Mucosa of stomach (tissue), 1 donor: ENCODE data around the gene CISTR.

Experiments
- H3K27me3 ChIP-seq: one replicate; pipeline ENCODE4 v1.7.0; 2013; ENCODE audit warnings: mild to moderate bottlenecking, low read length; ENCODE audit not compliant: control insufficient read depth, insufficient read depth
- H3K36me3 ChIP-seq: one replicate; pipeline ENCODE4 v1.7.0; 2013; ENCODE audit warnings: low read length; ENCODE audit not compliant: control insufficient read depth, insufficient read depth
- H3K4me1 ChIP-seq: one replicate; pipeline ENCODE4 v1.7.0; 2013; ENCODE audit warnings: mild to moderate bottlenecking, low read length; ENCODE audit not compliant: control insufficient read depth, insufficient read depth
- H3K4me3 ChIP-seq: one replicate; pipeline ENCODE4 v1.7.0; 2013; ENCODE audit warnings: low read length
- H3K9ac ChIP-seq: one replicate; pipeline ENCODE4 v1.7.0; 2013; ENCODE audit warnings: mild to moderate bottlenecking, low read length, moderate library complexity
- H3K9me3 ChIP-seq: one replicate; pipeline ENCODE4 v1.7.0; 2013; ENCODE audit warnings: mild to moderate bottlenecking, low read length, moderate library complexity; ENCODE audit not compliant: control insufficient read depth
- donor health status: Pancreatic carcinoma.

Gene CISTR

DNA sequence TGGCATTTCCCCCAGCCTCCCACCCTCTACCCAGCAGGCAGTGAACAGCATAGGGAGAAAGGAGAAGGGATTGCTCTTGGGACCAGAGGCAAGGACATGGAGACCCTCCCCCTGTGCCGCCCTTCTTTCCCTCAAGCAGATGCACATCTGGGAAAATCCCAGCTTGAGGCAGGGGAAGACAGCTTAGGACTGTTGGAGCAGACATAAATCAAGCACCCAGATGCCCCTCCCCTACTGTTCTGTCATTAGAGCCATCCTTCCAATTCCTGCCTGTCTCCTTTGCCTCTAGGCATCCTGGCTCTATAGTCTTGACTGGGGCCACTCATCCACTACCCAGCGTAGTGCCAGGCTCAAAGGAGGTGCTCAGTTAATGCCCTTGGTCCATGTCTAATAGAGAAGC, 7.5 kb upstream of the CISTR start:
- Histone ChIP-seq H3K27me3 (peaks cover 75% of the 10 kb centered on the region), H3K4me1 (peaks cover 8% of the 10 kb centered on the region), H3K4me3 (no peak overlapping the region), H3K9me3 (no peaks in the 10 kb centered on the region), H3K36me3 (no peaks in the 10 kb centered on the region), H3K9ac (no peak overlapping the region)

DNA sequence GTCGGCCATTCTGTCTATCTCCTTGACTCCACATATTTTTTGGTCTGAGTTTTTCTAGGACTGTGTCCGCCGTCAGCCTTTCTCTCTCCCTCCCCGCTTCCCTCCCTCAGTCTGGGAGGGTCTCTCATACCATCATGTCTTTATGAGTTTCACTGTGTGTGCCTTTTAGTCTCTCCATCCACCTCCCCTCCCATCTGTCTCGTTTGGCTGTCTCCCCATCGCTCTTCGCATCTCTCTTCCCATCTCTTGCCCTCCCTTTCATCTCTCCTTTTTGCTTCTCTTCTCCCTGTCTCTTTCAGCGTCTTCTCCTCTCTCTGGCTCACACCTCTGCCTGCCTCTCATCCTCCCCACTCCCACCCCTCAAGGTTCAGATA, 6.9 kb upstream of the CISTR start:
- H3K4me3 ChIP-seq: no peak overlapping the region
- H3K36me3 ChIP-seq: no peaks in the 10 kb centered on the region
- no peaks in the 10 kb centered on the region for H3K9me3 ChIP-seq
- peaks cover 8% of the 10 kb centered on the region for H3K4me1 ChIP-seq
- no peak overlapping the region for H3K9ac ChIP-seq
- H3K27me3 ChIP-seq: peaks cover 80% of the 10 kb centered on the region

- peaks cover 8% of the 10 kb centered on the region for H3K4me1 ChIP-seq
- no peak overlapping the region for H3K4me3 ChIP-seq
- peaks cover 81% of the 10 kb centered on the region for H3K27me3 ChIP-seq
- H3K36me3 ChIP-seq: no peaks in the 10 kb centered on the region
- H3K9me3 ChIP-seq: no peaks in the 10 kb centered on the region
- H3K9ac ChIP-seq: no peak overlapping the region
Measured at GRCh38 chr12:53758081-53758729, 6.4 kb upstream of the CISTR start.

- H3K36me3 ChIP-seq: no peaks in the 10 kb centered on the region
- no peaks in the 10 kb centered on the region for H3K9me3 ChIP-seq
- peaks cover 8% of the 10 kb centered on the region for H3K4me1 ChIP-seq
- H3K9ac ChIP-seq: no peak overlapping the region
- H3K27me3 ChIP-seq: peaks cover 89% of the 10 kb centered on the region
- H3K4me3 ChIP-seq: no peak overlapping the region
Measured at GRCh38 chr12:53757101-53757770, 5.5 kb upstream of the CISTR start.

- H3K9ac ChIP-seq: no peak overlapping the region
- H3K36me3 ChIP-seq: no peaks in the 10 kb centered on the region
- peaks cover 97% of the 10 kb centered on the region for H3K27me3 ChIP-seq
- peaks cover 8% of the 10 kb centered on the region for H3K4me1 ChIP-seq
- H3K4me3 ChIP-seq: no peak overlapping the region
- H3K9me3 ChIP-seq: no peaks in the 10 kb centered on the region
Measured at GRCh38 chr12:53756300-53757100, 4.7 kb upstream of the CISTR start.

GRCh38 chr12:53755893-53756292, 4.1 kb upstream of the CISTR start:
- Histone ChIP-seq H3K4me1 (peaks cover 8% of the 10 kb centered on the region), H3K27me3 (peaks cover 98% of the 10 kb centered on the region), H3K9me3 (no peaks in the 10 kb centered on the region), H3K9ac (no peak overlapping the region), H3K4me3 (no peak overlapping the region), H3K36me3 (no peaks in the 10 kb centered on the region)

DNA sequence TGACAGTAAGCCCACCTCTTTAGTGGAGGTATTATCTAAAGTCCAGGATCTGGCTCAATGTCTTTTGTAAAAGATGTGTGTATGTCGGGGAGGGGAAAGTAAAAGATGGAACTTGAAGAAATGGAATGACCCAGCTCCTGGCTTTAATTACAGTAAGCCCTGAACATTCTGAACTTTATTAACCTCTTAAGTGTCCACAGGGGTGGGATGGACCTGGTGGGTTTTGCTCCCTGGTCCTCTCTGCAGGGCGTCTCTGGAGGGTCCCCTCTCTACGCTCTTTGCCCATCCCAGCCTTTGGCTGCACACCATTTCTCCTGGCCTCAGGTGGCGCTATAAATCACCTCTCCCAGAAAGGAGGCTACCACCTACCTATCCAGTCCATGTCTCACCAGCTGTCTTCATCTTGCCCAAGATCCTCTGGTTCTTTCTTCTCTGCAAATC, 3.7 kb upstream of the CISTR start:
- H3K4me1 ChIP-seq: peaks cover 8% of the 10 kb centered on the region
- peaks cover 98% of the 10 kb centered on the region for H3K27me3 ChIP-seq
- H3K36me3 ChIP-seq: no peaks in the 10 kb centered on the region
- H3K9ac ChIP-seq: no peak overlapping the region
- no peak overlapping the region for H3K4me3 ChIP-seq
- no peaks in the 10 kb centered on the region for H3K9me3 ChIP-seq

DNA sequence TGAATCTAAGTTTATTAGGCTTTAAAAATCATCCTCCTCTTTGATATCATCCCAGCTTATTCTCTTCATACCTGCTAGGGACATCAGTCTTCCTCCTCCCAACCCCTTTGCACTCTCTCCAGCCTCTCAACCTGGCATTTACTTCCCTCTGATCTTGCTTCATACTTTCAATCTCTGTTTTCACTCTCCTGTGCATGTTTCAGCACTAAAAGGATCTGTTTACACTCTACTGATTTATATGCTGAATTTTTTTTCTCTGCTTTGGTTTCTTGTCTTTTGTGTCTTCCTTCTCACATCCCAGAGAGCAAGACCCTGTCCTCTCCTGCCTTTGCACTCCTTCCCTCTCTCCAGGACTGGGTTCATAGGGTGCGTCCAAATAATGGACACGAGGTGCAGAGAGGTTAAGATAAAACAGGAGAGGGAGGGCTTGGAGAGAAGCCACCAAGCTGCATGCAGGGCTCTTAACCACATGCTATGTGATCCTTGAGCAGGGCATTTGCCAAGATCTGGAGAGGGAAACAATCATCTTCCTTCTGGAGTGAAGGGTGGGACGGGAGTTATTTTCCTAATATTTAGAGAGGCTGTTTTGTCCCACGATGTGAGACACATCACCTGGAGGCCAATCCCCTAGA, 3.0 kb upstream of the CISTR start:
- Histone ChIP-seq H3K4me3 (no peak overlapping the region), H3K4me1 (peaks cover 8% of the 10 kb centered on the region), H3K27me3 (peaks cover 100% of the 10 kb centered on the region)

GRCh38 chr12:53754188-53754585, 2.4 kb upstream of the CISTR start:
- H3K4me1 ChIP-seq: peaks cover 8% of the 10 kb centered on the region
- H3K9me3 ChIP-seq: no peaks in the 10 kb centered on the region
- no peak overlapping the region for H3K9ac ChIP-seq
- peaks cover 100% of the 10 kb centered on the region for H3K27me3 ChIP-seq
- no peaks in the 10 kb centered on the region for H3K36me3 ChIP-seq
- H3K4me3 ChIP-seq: no peak overlapping the region

More for the DNA sequence above, 3.0 kb upstream of the CISTR start:
- Histone ChIP-seq H3K9me3 (no peaks in the 10 kb centered on the region), H3K9ac (no peak overlapping the region), H3K36me3 (no peaks in the 10 kb centered on the region)

DNA sequence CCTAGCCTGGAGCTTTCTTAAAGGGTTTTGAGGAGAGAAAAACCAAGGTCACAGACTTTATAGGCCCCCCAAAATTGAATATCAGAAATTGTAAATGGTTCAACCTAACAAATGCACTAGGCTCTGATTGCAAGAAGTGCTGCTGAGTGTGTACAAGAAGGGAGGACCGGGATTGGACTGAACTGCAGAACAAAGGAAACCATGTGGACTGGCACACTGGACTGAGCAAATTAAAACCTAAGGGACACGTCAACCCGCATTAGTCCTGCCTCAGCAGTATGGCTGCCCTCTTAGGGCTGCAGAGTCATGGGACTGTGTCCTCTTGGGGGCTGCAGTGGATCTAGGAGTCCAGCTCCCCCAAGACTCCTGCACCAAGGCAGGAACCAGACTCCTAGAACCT, 842 bp upstream of the CISTR start:
- peaks cover 8% of the 10 kb centered on the region for H3K4me1 ChIP-seq
- no peak overlapping the region for H3K4me3 ChIP-seq
- H3K9me3 ChIP-seq: no peaks in the 10 kb centered on the region
- peaks cover 100% of the 10 kb centered on the region for H3K27me3 ChIP-seq
- no peak overlapping the region for H3K9ac ChIP-seq
- H3K36me3 ChIP-seq: no peaks in the 10 kb centered on the region

- Histone ChIP-seq H3K9ac (no peak overlapping the region), H3K4me3 (no peak overlapping the region), H3K36me3 (no peaks in the 10 kb centered on the region), H3K4me1 (peaks cover 6% of the 10 kb centered on the region), H3K27me3 (peaks cover 100% of the 10 kb centered on the region), H3K9me3 (no peaks in the 10 kb centered on the region)
Measured at GRCh38 chr12:53752192-53752601, 418 bp upstream of the CISTR start.
